Activated CD4-positive, alpha-beta T cell treated with anti-CD3 and anti-CD28 coated beads, Interleukin-2, Interleukin-6, amounts not matched to agents 100 ng/mL and 50 ng/mL, durations not matched to agents 16 hours and 8 hours (primary cell): ENCODE results near the gene RTN4RL2.

ENCODE experiments used
- DNase-seq: peaks from one replicate; pipeline ENCODE4 v3.0.0-alpha.2; 2020

The RTN4RL2 gene

DNA sequence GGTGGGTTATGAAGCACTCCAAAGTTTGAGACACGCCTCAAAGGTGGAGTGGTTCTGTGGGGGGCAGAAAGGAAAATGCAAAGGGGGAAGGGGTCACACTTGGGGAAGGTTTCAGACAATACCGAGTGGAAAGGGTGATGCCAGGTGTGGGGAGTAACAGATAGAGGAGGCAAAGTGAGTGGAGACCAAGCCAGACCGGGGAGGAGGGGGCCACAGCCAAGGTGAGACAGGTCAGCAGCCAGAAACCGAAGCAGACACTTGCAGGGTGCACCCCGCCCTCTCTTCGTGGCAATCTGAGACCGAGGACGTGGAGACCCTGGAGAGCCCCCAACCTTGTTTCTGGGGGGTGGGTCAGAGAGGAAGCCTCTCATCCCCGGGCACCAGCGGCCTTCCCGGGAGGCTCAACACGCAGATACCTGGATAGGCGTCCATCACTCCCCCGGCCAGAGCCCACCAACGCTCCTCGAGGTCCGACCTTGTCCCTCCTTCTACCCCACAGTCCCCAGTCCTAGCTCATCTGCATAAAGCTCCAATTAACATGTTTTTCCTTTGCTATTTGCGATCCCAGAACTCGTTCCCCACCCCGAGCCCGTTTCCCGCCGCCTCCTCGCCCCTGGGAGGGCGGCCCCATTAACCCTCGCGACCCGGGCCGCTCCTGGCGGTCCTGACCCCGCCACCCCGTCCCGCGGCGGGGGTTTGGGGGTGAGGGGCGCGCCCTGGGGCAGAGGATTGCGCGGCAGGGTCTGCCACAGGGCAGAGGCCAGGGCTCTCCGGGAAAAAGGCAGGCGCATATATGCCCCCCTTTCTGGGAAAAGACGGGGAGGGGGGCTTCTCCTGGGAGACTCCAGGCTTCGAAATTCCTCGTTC is 21.8 kb downstream of the RTN4RL2 start:
- no peak for DNase-seq

DNA sequence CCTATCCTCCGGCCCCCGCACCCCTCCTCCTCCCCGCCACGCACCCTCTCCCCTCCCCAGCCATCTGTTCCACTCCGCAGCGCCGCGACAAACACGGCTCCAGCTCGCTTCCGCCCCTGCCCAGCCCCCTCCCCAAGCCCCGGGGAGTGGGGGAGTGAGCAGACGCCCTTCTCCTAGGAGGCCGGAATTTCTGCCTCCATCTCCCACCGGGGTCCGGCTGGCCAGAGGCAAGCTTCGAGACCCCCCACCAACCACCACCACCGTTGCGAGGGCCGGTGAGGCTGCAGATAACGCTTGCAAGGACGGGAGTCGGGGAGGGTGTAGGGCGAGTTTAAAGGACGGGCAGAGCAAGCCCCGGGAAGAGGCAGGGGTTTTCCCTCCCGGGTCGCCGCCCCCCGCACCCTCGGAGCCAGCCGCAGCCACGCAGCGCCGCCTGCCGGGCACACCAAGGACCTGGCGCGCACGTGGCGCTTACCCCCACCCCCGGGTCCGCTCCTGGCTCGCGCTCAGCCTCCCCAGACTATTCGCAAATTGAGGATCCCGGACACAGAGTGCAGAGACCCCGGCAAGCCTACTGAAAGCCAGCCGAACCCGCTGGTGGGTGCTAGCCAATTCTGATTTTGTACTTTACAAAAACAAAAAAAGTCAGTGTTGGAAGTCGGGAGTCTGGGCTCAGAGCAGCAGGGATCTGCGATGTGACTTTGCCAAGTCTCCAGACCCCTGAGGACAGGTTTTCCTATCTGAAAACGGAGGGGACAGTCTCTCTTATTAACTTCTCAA is 22.6 kb downstream of the RTN4RL2 start:
- DNase-seq: peak; percentile 56

DNA sequence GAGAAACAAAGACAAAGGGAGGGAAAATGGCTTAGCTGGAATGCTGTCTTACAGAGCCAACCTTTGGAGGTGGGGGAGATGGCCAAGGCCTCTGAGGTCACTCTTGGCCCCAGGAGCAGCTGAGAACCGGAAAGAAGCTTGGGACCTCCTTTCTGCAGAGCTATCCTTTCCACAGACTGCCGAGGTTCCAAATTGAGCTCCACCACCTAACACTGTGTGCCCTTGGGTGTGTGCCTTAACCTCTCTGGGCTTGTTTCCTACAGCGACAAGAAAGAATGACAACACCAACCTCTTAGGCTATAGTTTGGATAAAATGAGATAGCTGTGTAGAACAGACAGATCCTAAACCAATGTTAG is 23.2 kb downstream of the RTN4RL2 start:
- DNase-seq: no peak

DNA sequence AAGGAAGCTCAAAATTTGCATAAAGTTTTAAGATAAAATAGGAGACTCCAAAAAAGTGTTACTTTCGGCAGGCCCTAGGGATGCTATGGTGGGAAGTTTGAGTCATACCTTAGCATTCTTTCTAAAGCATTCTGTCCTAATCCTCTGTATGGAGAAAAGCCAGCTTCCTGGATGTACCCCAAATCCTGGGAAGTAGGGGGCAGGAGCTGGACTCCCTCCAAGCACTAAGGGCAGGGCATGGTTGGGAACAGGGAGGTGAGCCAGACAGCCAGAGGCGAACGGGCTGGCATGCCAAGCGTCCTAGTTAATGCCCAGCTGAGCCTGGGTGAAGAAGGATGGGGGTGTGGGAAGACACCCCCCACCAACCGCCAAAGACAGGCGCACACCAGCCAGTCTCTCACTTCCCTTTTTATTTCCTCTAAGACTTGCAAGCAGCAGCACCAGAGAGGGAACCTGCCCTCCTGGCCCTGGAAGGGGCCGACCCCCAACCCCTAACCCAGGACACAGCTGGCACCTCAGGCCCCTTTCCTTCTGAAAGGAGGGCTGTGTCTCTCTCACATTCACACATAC is 23.9 kb downstream of the RTN4RL2 start:
- no peak for DNase-seq

DNA sequence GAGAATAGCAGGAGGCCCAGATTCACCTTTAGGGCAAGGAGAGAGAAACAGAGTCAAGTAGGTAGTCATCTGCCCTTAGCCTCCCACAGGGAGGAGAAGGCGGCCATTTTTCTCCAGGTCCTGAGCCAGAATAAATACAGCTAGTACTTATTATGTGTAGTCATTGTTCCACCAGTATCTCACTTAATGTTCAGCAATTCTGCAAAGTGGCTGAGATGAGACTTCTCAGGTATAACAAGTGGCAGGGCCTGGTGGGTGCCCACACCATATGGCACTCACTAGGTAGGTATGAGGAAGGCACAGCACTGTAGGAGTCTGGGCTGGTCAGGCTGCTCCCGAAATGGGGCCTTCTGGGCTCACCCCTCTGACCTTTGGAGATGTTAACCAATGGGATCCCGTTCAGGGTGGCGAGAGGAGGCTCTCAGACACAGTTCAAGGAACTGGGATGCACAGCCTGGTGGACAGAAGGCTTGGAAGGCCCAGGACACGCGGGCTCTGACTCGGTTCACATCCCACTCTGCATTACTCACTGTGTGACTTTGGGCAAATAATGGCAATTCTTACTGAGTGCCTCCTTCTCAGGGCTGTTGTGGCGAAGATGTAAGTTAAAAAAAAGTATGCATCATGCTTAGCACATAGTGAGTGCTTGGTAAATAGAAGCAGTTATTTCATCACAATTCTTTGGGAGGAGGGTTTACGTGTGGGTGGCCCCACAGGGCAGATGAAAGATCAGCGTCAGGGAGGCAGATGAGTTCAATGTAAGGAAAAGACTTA is 25.1 kb downstream of the RTN4RL2 start:
- DNase-seq: no peak

DNA sequence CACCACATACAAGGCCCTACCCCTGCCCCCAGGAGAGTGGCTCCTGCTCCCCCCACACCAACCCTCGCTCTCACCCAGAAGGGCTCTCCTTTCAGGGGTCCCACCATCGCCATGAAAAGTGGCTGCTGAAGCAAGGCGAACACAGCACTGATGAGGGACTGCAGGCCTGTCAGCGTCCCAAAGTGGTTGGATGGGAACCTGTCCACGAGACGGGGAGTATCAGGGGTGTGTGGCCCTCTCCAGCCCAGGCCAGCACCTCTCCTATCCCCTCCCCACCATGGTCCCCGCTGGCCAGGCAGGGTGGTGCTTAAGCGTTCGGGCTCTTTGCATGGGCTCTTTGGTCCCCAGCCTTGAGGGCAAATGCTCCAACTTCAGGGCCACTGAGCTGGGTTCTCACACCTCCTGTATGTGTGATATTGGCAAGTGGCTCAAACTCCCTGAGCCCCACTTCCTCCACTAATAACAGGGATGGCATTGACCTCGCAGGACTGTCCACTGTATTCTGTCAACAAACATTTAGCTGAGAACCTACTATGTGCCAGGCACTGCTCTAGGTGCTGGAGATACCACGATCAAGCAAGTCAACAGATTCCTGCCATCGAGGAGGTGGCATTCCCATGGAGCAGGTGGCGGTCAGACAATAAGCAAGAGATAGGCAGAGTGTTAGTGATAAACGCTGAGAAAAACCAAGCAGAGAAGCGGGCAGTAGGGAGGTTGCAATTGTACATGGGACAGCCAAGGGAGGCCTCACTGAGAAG is 26.9 kb downstream of the RTN4RL2 start:
- no peak for DNase-seq

DNA sequence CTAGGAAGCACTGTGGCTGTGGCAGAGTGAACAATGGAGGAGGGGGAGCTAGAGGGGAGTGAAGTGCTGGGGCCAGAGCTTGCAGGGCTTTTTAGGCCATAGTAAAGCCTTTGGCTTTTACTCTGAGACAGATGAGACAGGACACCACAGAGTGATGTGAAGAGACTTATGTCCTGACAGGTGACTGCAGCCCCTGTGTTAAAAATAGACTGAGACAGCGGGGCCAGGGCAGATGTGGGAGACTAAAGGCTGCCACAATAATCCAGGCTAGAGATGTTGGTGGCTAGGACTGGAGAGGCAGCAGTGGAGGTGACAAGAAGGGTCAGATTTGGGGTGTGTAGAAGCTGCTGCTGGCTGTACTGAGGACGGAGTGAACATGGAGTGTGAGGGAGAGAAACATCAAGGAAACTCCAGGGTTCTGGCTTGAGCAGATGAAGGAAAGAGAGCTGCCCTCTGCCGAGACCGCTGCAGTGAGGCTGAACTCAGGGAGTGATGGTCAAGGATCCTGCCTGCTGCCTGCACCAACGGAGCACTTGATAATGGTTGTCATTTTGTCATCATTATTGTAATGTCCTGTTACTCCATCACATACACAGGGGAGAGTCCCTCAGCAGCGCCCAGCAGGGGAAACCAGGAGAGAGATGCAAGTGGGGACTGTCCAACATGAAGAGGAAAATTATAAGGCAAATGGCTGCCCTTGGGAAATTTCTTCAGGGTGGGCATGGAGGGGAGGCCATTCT is 27.8 kb downstream of the RTN4RL2 start:
- no peak for DNase-seq

DNA sequence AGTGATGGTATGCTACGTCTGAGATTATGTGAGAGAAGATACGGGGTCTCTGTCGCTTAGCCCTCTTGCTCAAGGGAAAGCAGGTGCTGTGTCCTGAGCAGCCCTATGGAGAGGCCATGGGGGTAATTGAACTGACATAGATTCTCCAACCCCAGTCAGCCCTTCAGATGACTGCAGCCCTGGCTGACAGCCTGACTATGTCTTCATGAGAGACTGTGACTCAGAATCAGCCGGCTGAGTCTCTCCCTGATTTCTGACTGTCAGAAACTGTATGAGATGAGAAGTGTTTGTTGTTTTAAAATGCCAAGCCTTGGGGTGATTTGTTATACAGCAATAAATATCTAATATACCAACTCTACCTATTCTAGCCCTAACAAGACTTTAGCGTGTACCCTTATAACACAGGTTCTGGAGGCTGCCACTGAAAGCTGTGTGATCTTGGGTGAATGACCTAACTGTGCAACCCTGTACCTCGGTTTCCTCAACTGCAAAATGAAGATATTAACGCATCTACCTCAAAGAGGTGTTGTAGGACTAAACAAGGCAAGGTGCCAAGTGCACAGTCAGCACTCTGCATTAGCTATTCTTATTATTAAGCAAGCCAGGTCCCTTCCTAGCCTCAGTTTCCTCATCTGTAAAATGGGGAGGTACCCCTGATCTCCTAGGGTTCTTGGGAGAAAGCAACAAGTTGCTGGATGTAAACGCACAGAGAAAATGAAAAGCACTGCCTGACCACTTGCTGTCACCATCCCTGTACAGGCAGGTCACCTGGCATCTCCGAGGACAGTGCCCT is 30.3 kb downstream of the RTN4RL2 start:
- no peak for DNase-seq

DNA sequence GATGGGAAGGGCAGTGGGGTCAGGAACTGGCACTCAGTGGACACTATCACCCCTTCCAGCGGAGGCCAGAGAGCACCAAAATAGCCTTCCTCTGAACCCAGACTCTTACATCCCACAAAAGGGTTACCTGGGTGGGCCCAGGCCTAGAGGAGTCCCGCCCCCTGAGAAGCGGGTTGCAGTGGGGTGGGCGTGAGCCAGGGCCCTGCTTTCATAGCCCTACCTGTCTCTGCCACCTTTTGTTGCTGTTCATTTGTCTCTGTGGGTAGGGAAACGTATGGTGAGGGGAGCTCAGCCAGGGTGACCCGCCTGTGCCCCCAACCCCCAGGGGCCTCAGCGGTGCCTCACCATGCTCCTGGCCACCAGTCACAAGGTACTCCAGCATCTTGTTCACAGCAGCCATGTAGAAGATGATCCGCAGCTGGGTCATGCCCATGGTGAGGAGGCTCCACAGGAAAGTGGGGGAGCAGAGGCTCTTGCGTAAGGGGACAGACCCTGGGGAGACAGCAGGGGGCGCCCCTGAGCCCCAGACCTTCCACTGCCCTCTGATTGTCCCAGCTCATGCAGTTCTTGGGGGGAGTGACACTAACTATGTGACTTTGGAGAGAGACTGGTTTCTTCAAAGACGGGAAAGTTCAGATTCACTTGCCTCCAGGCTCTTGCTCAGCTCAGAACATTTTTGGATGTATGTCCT is 31.2 kb downstream of the RTN4RL2 start:
- peak; percentile 72 for DNase-seq

DNA sequence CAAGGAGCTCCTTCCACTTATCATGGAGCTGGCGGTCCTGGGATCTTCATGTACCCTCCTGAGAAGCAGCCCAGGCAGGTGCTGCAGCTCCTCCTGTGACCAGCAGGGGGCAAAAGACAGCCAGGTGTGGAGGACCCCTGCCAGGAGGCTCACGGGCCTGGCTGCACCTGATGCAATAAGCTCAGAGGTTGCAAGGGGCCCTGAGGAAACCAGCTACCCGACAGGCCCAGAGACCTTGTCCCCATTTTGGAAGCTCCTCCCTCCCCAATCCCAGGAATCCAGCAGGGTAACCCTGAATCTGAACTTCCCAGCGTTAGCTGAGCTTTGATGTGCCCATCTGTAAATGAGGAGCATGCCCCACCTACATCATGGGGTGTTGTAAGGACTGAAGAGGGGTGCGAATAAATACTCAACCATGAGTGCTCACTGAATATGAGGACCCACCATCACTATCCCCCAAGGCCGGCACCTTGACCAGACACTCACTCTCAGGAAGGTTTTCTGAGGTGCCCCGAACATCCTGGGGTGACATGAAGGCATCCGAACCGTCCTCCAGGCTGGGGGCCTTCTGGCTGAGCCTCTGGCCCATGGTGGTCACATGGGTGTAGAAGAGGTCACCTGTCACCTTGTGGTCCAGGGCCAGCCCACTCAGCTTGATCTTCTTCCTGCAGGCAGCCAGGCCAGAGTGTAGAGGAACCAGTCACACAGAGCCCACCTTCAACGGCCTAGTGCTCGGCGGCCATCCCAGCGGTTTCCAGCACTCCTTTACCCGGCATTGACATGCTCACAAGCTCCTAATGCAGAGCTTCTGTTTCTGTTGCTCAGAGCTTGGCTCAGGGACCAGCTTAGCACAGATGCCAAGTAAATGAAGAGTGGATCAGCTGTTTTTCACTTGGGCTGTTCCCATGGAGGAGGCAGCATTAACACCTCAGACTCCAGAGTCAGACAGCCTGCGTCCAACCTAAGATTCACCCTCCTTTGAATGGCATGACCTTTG is 33.5 kb downstream of the RTN4RL2 start:
- DNase-seq: peak; percentile 82

DNA sequence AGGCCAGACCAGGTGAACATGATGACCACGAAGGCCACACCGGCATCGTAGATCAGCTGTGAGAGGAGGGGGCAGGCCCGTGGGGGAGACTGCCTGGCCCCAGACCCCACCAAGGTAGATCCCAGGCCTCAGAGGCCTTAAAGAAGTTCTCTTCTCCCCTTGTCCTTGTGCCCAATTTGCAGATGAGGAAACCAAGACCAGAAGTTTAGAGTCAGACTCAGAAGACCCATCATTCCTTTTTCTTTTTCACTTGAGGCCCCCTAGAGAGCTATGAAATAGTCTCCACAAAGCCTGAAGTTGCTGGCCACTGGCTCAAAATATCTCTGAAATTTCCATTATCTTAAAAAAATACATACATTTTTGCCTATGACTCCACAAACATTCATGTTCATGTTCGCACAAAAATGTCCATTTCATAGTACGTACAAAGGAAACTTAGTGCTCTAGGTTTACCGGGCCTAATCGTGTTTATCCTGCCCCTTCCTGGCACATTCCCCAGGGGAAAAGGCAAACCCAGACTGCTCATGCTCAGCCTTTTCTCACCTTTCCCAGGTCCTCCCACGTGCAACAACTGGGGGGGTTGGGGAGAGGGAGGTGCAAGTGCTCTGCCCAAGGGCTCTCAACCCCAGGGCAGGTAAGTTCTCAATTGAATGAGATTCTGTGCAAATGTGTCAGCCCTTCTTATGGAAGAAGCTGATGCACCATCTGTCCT is 35.9 kb downstream of the RTN4RL2 start:
- DNase-seq: no peak

DNA sequence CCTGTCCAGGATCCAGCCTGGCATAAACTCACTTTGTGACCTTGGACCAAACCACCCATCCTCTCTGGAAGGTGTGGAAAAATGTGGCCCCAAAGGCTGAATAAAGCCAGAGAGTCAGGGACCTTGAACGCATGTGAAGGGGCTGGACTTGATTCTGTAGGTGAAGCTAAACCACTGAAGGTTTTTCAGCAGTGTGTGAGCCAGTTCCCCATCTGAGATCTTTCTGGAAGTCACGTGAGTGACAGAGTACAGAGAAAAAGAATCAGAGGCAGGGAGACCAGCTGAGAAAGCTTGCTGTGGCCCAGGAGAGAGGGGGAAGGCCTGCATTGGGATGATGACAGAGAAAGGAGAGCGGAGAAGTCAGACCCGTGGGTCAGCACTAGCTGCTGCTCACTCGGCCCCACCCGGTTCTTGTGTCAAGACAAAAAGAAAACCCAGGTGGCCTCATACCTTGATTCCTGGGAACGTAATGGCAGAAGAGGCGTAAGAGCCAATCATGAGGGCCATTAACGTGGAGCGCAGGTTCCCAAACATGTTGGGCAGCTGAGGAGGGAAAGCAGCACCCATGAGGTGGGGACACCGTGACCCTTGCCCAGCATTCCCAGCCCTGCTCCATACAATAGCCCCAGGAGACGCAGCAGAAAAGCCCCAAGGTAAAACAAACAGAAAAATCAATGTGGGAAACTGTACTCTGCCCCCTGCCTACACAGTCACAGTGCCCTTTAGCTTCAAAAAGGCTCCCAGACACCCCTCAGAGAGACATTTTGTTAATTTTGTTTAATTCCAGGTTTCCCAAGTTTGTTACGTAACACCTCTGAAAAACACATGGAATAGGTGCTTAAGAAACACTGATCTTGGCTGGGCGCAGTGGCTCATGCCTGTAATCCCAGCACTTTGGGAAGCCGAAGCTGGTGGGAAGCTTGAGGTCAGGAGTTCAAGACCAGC is 37.2 kb downstream of the RTN4RL2 start:
- DNase-seq: no peak

DNA sequence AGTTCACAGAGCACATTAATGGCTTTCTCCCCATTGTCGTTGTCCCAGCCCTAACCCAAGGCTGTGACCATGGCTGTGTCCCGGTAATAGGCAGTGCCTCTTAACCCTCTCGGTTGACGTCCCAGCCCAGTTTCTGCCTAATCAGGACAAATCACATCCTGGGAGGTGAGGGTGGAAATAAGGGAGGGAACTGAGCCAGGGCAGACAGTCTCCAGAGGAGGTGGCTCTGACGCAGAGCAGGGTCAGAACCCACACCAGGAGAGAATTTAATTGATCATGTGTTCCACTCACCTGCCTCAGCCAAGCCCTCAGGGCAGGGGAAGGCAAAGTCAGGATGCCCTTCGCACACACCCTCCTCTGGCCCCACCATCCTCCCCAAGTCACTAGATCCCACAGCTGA is 38.2 kb downstream of the RTN4RL2 start:
- no peak for DNase-seq

DNA sequence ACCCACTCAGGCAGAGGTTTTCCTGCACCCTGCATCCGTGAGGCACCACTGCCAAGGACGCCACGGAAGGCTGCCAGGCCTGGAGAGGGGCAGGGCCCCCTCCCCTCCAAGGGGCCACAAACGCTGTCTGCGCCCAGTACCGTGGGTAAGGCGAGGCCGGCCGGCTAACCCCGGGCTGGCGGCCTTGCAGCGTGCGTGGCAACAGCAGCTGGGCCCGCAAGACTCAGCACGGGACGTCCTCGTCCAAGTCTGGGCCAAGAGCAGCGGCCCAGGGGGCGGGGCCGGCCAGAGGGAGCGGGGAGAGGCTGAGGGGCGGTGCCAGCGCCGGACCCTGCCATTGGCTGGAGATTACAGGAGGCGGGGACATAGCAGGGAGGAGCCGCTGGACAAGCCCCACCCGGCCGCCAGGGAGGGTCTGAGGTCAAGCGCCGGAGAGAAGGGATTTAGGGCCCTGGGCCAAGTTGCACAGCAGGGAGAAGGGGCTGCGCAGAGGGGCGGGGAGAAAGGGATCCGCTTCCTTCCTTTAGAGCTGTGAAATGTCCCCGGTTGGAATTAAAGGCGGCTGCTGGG is 39.2 kb downstream of the RTN4RL2 start:
- DNase-seq: peak; percentile 60

DNA sequence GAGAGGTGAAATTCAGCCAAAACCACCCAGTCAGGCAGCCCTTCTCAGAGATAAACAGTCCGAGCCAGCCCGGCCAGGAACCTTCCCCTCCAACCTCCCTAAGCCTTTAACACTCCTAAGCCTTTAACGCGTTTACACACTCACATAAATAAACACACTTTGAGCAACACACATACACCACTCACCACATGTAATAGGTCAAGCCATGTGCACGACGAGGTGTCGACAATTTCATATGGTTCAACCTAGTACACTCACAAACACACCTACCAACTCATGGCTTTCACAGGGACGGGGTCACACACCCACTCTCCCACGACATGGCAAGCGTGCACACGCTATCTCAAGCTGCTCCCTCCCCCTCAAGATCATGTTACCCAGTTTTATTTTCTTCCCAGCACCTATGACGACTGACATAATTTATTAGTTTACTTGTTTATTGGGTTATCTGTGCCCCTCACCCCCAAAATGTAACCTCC is 39.7 kb downstream of the RTN4RL2 start:
- no peak for DNase-seq

DNA sequence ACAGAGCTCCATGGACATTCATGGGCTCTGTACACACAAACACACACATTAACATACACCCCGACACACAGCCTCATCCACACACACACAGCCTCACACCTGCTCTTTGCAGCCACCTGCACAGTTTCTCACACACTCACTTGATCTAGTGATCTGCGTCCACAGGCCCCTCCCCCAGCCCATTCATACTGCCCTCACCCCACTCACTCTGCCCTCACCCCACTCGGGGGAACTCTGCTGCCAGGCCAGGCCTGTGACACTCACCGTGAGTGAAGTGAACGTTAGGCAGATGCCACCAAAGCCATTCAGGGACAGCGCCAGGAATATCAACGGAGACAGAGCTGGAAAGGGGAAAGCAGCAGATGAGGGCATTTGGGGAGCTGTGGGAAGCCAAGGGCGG is 40.2 kb downstream of the RTN4RL2 start:
- DNase-seq: no peak
